NCI-H1092 treated with DMSO at 0.1 percent for 48 hours (cell line): ENCODE measurements around the gene ATG10.
"Not testable (repeated sequence)": the region's sequence is repeated elsewhere in the genome, so short reads cannot be mapped to it uniquely, and the experiment has no call there.

ENCODE experiments used
- DNase-seq: peaks from one replicate; lab custom pipeline; 2025; lab: John Stamatoyannopoulos, UW

The ATG10 gene

GRCh38 chr5:82129723-82130285 lies 158.0 kb downstream of the ATG10 start:
- no peak for DNase-seq

- DNase-seq: no peak
These were observed 158.8 kb downstream of the ATG10 start for GRCh38 chr5:82130602-82131001.

GRCh38 chr5:82137205-82137604 lies 165.4 kb downstream of the ATG10 start:
- DNase-seq: no peak

- DNase-seq: not testable (repeated sequence)
These were observed 168.0 kb downstream of the ATG10 start for GRCh38 chr5:82139837-82140236.

- no peak for DNase-seq
These were observed 170.5 kb downstream of the ATG10 start for GRCh38 chr5:82142217-82142841.

- DNase-seq: no peak
These were observed 171.2 kb downstream of the ATG10 start for GRCh38 chr5:82142928-82143577.

- no peak for DNase-seq
These were observed 176.2 kb downstream of the ATG10 start for GRCh38 chr5:82147860-82148573.

- no peak for DNase-seq
These were observed 177.6 kb downstream of the ATG10 start for GRCh38 chr5:82149434-82149833.

- peak; percentile 15 for DNase-seq
These were observed 178.7 kb downstream of the ATG10 start for GRCh38 chr5:82150559-82150958.

GRCh38 chr5:82151204-82151603 lies 179.4 kb downstream of the ATG10 start:
- DNase-seq: no peak

- peak; percentile 22 for DNase-seq
These were observed 179.8 kb downstream of the ATG10 start for GRCh38 chr5:82151662-82152061.

- no peak for DNase-seq
These were observed 181.2 kb downstream of the ATG10 start for GRCh38 chr5:82152978-82153481.

GRCh38 chr5:82154776-82155175 lies 183.0 kb downstream of the ATG10 start:
- no peak for DNase-seq

GRCh38 chr5:82155305-82155704 lies 183.5 kb downstream of the ATG10 start:
- DNase-seq: no peak

GRCh38 chr5:82156874-82157273 lies 185.1 kb downstream of the ATG10 start:
- no peak for DNase-seq

- DNase-seq: no peak
These were observed 187.1 kb downstream of the ATG10 start for GRCh38 chr5:82158755-82159413.

- no peak for DNase-seq
These were observed 189.1 kb downstream of the ATG10 start for GRCh38 chr5:82160948-82161347.

GRCh38 chr5:82162573-82162972 lies 190.8 kb downstream of the ATG10 start:
- DNase-seq: no peak

GRCh38 chr5:82163452-82164175 lies 191.8 kb downstream of the ATG10 start:
- DNase-seq: no peak

- DNase-seq: no peak
These were observed 192.6 kb downstream of the ATG10 start for GRCh38 chr5:82164176-82164976.
